ENCODE data around the gene TSSK2.

- TF ChIP-seq EZH2 (optimal IDR thresholded peaks at IDR 0.05; ENCODE audit: low read depth, low read length) (no peak), CTCF (IDR thresholded peaks at IDR 0.05; ENCODE audit: low read length) (no peak)
Measured at GRCh38 chr22:19127329-19128008, 3.6 kb upstream of the TSSK2 start.
